Activated CD8-positive, alpha-beta memory T cell treated with anti-CD3 and anti-CD28 coated beads, Interleukin-2, amount 50 U/mL, for 24 hours (primary cell): Measurements from ENCODE around the gene PITPNM1.
"Not testable (repeated sequence)": the region's sequence is repeated elsewhere in the genome, so short reads cannot be mapped to it uniquely, and the experiment has no call there.

Experiments used
- DNase-seq: peaks from one replicate; pipeline ENCODE4 v3.0.0-alpha.2; 2020; ENCODE audit errors: extremely low read depth

Gene PITPNM1

GRCh38 chr11:67523556-67524479 lies 18.7 kb upstream of the PITPNM1 start:
- no peak for DNase-seq

GRCh38 chr11:67522844-67523555 lies 17.8 kb upstream of the PITPNM1 start, which contains the start of gene CABP2:
Gene CABP2, minus strand, starts transcription at chr11:67523446. Its CDS starts 120 bp downstream, at chr11:67523326.
- no peak for DNase-seq

DNA sequence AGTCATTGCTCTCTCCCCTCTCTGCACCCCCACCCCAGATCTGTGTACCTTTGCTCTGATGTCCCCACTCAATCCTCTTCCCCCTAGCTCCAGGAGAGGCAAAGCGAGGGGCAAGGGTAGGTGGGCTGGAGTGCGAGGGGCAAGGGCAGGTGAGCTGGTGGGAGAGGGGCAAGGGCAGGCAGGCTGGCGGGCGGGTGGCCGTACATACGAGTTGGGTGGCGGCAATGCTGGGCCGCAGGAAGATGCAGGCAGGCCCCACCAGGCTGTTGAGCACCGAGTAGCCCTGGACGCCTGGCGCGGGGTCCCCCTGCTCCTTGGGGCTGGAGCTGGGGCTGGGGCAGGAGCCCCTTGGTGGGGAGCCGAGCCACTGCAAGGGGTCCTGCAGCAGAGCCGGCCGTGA lies 17.2 kb upstream of the PITPNM1 start:
- no peak for DNase-seq

DNA sequence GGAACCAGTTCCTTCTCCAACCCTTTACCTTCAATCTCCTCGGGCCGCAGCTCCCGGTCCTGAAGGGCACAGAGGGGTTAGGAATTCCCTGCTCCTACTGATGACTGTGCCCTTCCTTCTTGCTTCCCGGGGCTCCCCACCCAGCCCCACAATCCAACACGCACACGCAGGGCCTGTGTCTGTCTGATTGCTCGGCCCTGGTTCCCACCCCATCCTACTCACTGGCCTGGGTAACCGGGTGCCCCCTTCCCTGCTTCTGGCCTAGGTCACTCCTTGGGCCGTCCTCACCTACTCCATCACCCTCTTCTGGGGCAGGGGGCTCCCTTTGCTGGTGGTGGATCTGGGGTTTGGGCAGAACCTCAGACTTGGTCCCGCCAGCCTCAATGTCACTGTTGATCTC lies 16.8 kb upstream of the PITPNM1 start:
- no peak for DNase-seq

DNA sequence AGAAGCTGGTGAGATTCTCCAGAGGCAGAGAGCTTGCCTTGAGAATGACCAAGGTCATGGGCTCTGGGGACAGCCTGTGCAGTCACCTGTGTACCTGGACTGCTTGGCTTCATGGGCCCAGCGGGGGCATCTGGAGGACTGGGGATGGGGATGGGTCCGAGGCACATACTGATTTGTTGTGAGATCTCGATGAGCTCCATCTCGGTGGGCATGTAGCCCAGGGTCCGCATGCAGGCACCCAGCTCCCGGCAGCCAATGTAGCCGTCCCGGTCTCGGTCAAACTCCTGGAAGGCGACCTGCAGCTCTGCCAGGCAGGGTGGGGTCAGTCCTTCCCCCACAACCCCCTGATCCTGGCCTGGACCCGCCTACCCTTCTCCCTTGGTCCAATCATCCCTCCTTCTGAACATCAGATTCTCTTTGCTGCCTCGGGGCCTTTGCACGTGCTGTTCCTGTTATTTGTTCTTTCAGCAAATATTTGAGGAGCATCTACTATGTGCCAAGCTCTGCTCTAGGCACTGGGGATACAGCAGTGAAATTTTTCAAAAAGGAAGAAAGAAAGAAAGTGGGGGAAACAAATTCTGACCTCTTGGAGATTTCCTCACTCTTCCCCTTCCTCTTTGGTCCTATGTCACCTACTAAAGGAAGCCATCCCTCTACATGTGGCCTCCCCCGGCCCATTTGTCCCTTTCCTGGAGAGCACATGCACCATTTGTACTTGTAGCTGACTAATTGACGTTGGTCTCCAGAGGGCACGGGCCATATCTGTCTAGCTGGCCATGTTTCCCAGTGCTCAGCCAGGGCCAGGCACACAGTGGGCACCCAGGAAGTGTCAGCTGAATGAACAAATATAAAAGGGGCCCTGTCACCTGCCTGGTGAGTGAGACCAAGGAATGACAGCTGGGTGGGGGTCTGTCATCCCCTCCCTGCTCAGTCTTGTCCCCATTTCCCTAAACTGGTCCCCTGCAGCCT lies 16.0 kb upstream of the PITPNM1 start:
- DNase-seq: no peak

DNA sequence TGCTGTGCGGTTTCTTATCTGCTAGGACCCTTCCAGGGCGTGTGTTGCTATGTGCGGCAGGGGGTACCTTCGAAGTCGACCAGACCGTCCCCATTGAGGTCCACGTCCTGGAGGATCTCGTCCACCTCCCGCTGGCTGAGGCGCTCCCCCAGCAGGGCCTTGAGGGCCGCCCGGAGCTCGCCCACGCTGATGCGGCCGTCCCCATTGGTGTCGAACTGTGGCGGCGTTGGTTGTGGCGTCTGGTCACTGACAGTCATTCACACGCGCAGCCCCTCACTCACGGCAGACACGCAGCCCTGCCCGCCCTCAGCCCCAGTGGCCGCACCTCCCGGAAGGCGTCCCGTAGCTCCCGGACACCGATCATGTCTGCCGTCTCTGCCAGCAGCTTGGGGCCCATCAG lies 14.6 kb upstream of the PITPNM1 start:
- DNase-seq: no peak

- DNase-seq: no peak
Measured at GRCh38 chr11:67517784-67518552, 12.8 kb upstream of the PITPNM1 start.

- no peak for DNase-seq
Measured at GRCh38 chr11:67516806-67517205, 11.6 kb upstream of the PITPNM1 start.

- DNase-seq: no peak
Measured at GRCh38 chr11:67514116-67514515, 9.0 kb upstream of the PITPNM1 start.

DNA sequence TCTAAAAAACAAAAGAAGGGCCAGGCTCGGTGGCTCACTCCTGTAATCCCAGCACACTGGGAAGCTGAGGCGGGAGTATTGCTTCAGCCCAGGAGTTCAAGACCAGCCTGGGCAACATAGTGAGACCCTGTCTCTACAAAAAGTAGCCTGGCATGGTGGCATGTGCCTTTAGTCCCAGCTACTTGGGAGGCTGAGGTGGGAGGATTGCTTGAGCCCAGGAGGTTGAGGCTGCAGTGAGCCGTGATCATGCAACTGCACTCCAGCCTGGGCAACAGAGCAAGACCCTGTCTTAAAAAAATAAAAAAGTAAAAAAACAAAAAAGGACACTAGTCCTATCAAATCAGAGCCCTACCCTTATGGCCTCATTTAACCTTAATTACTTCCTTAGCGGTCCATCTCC lies 6.4 kb upstream of the PITPNM1 start:
- DNase-seq: not testable (repeated sequence)

DNA sequence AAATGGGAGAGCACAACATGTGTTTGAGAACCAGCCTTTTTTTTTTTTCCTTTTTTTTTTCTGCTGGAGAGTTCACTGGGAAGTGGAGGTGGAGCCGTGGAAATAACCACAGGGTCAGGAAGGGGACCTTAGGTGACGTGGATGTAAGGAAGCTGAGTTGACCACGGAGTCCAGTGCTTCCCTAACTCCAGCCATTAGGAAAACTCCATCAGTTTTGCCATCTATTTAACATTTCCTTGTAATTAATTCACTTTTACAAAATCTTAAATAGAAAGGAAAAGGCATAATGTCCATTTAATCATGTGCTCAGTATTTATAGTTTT lies 4.8 kb upstream of the PITPNM1 start:
- no peak for DNase-seq

- DNase-seq: peak; percentile 99
Measured at GRCh38 chr11:67508486-67509121, 3.4 kb upstream of the PITPNM1 start.

GRCh38 chr11:67507864-67508485 lies 2.8 kb upstream of the PITPNM1 start, which contains the start of gene CDK2AP2:
Gene CDK2AP2, minus strand, starts transcription at chr11:67508162. Its CDS starts 80 bp downstream, at chr11:67508082.
- peak; percentile 96 for DNase-seq

DNA sequence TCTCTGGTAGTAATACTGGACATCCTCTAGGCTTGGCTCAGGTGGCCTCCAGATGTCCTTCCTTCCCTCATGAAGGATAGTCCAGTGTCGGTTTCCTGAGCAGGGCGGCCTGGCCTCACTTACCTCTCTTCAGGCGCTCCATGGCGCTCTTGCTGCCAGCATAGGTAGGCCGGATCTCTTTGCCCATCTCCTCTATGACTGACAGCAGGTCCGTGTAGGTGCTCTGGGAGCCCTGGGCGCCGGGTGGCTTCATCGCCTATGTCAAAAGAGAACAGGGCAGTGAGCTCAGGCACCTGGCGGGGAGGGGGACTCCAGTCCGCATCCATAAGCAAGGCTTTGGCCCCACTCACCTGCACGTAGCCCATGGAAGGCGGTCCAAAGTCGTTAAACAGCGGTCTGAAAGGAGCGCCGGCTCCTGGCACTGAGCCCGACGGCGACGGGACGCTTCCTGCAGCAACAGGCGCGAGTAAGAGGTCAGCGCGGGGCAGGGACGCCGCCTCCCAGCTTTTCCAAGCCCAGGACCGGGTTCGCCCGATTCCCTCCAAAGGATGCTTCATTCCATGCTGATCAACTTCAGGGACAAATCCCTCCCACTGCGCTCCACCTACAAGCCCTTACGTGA lies 2.2 kb upstream of the PITPNM1 start:
- DNase-seq: no peak

- no peak for DNase-seq
Measured at GRCh38 chr11:67506426-67507051, 1.4 kb upstream of the PITPNM1 start.

DNA sequence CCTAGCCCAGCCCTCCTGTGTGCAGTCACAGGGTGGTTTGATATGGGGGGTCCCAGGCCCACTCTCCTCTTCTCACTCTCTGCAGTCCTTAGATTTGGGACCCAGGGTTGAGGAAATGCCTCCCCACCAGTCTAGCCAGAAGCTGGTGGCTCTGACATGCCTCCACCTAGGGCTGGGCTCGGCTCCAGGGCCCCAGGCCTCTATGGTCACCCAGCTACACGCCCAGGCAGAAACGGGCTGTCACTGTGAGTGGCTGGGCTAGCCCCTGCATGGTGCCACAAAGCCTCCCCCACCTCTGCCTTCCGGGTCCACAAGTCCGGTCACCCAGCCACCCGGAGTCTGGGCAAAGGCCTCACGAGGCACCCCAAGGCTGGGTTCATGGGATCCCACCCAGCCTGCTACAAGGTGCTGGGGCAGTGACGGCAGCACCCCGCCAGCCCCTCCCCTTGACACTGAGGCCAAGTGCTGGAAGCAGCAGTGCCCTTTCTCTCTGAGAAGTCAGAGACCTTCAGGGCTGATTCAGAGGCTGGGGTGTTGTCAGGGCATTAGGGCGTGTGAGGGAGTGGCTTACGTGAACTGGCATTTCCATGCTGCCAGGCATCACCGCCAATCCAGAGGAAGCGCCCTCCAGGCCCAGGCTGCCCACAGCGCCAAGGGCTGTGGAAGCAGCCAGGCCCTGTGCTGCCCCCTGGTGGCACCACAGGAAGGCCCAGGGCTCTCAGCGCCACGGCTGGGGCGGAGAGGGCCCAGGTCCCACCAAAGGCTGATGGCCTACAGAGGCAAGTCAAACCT lies 638 bp upstream of the PITPNM1 start:
- DNase-seq: peak; percentile 79

- no peak for DNase-seq
Measured at GRCh38 chr11:67504005-67504949, 886 bp downstream of the PITPNM1 start.
